HL-60/S4 treated with retinoic acid at 250 ng/mL for 4 days and 3 days (cell line): ENCODE data around the gene THBS3.
"Not testable (repeated sequence)": the region's sequence is repeated elsewhere in the genome, so short reads cannot be mapped to it uniquely, and the experiment has no call there.

ENCODE experiments used
- in situ Hi-C: fragments of 300-500 bp; cut with MboI; formaldehyde crosslinking; loops from 2 replicates; pipeline ENCODE4 v1.7.0; 2022; ENCODE audit warnings: low sequenced_read_pairs

THBS3 gene

DNA sequence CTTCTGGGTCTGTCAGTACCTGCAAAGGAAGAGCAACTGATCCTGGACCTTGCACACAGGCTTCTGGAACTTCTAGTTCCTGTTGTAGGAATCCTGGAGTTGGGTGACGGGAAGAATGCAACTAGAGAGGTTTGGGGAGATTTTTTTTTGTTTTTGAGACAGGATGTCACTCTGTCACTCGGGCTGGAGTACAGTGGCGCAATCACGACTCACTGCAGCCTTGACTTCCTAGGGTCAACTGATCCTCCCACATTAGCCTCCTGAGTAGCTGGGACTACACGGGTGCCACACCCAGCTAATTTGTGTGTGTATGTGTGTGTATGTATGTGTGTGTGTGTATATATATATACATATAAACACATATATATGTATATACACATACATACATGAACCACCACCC is 28.8 kb upstream of the THBS3 start:
- in situ Hi-C loops = no loop called here

- in situ Hi-C loops = not testable (repeated sequence)
These were observed 27.7 kb upstream of the THBS3 start for GRCh38 chr1:155235375-155235774.

DNA sequence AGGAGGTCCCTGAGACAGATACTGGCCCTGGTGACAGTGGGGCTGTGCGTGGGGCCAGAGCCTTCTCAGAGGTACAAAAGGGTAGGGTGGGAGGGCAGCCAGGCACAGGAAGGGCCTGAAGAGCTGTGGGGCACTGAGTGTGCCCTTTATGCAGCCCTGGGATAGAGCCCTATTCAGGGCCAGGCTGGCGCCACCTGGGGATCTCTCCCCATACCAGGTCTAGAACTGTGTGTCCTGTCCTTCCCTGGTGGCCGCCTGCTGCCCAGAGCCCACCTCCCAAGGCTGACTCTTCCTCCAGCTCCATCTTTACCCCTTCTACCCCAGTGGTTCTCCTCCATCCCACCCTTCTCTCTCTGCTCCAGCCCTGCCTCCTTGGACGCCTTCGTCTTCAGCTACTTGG is 25.8 kb upstream of the THBS3 start:
- in situ Hi-C loops = not testable (repeated sequence)

DNA sequence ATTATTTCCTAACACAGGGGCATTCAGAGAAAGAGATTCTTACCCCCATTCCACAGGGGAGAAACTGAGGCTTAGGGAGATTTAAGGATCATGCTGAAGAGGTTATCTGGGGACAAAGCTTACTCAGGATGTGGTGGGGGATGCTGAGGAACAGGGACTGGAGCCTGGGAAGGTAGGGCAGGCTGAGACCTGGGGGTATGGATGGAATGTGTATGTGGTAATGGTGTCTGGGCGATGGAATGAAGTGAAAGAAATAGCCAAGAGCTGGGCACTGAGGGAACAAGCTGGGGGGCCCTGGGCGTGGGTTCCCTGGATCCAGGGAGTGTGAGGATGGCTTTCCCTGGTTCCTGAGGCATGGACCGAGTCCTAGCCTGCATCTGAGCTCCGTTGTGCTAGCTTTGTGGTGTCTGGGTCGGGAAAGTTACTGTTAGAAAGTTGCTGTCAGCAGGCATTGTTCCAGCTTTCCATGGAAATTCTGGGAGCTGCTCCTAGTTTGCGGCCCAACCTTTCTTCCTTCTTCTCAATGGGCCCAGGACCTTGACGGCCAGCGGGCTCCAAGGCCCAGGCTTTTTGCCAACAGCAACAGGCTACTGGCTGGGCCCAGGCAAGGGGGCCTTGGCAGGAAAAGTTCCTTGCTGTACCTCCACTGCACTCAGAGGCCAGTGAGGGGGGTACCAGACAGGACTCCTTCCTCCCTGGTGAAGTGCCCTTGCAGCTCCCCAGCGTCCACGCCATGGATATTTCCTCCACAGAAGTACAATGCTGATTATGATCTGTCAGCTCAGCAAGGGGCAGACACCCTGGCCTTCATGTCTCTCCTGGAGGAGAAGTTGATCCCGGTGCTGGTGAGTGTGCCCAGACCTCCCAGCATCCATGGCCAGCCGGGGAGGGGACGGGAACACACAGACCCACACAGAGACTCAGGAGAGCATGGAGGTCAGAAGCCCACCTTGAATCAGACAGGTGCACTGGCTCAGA is 24.6 kb upstream of the THBS3 start:
- in situ Hi-C loops = not testable (repeated sequence)

GRCh38 chr1:155231302-155231701 is 23.6 kb upstream of the THBS3 start:
- in situ Hi-C loops = not testable (repeated sequence)

GRCh38 chr1:155228096-155228427 is 20.4 kb upstream of the THBS3 start:
- in situ Hi-C loops = no loop called here

DNA sequence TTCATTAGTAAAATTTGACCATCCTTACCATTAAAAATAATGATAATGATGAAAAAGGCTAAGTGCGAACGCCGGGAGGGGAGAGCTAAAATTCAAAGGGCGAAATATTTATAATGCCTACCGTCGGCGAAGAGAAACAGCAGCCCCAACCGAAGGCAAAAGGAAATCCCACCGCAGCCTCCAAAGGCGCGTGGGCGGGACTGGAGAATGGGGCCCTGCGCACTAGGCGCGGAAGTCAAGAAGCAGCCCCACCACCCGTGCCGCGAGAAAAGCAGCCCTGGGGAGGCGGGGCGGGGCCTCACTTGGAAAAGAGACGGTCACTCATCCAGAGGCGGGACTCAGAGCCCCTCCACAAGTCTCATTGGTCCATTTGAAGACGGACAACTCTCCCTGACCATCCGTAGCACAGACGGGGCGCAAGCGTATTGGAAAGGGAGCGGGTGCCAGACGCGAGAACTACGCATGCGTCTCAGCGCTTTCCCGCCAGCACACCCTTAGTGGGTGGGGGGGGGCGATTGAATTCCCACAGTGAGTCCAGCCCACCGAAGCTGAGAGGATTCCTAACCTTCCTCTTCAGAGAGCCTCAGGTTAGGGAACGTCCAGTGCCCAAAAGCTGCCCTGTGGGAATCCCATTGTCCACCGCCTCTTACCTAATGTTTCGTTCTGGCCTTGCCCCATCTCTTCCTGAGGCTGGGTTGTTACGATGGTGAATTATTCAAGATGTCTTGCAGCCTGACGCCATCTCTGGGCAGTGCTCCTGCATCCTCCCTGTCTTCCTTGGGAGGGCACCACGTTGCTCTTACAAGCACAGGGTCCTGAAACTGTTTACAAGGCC is 19.8 kb upstream of the THBS3 start:
- in situ Hi-C loops = no loop called here

- in situ Hi-C loops = no loop called here
These were observed 19.2 kb upstream of the THBS3 start for GRCh38 chr1:155226910-155227260.

DNA sequence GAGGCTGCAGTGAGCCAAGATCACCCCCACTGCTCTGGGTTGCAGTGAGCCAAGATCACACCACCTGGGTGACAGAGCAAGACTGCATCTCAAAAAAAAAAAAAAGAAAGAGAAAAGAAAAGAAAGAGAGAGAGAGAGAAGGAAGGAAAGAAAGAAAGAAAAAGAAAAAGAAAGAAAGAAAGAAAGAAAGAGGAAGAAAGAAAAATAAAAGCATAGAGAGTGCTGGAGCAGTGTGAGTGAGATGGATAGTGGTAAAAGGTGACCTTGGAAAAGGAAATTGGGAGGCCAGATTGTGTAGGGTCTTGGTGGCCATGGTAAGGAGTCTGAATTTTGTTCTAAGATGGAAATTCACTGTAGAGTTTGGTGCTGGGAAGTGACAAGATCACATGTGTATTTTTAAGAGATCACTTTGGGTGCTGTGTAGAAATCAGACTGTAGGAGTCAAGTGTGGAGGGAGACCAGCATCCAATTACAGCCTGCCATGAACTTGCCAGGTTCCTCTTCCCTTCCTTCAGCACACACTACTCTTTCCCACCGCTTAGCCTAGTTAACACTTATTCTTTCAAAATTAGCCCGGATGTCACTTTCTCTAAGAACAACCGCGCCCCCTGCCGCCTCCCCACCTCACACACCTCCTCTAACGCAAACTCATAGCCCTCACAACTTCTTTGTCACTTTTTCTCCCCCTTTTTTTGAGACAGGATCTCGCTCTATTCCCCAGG is 18.7 kb upstream of the THBS3 start:
- in situ Hi-C loops = no loop called here

GRCh38 chr1:155225404-155225759 is 17.7 kb upstream of the THBS3 start:
- in situ Hi-C loops = not testable (repeated sequence)

DNA sequence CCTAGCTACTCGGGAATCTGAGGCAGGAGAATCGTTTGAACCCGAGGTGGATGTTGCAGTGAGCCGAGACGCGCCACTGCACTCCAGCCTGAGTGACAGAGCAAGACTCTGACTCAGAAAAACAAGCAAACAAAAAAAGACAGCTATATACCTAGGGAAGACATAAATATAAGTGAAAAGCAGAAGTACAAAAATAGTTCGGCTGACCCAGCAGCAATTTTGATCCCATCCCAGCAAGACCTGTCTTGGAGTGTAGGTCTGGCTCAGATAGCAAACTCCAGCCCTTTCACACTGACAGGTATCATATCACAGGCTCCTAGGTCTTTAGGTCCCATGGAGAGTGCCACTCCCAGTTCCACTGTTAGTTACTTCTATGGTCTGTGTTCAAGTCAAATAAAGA is 15.3 kb upstream of the THBS3 start:
- in situ Hi-C loops = no loop called here

DNA sequence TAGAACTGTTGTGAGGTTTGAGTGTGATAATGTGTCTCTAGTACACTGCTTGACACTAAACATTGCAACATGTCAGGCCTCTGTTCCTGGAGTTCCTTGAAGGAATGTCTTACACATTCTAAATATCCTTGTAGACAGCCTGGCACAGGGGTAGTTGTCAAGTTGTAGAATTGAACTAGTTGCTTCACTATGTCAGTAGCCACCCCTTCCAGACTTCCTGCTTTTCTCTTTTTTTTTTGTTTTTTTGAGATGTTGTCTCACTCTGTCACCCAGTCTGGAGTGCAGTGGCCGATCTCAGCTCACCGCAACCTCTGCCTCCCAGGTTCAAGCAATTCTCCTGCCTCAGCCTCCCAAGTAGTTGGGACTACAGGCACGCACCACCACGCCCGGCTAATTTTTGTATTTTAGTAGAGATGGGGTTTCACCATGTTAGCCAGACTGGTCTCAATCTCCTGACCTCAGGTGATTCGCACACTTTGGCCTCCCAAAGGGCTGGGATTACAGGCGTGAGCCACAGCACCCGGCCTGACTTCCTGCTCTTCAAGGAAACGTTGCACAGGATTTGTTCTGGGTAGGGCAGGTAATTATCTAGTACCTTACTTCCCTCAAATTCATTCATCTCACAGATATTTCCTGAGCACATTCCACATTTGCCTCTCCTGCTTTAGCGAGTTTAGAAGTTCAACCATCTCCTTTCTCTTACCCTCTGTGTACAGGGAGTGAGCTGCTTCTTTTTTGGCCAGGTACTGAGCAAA is 12.7 kb upstream of the THBS3 start:
- in situ Hi-C loops = not testable (repeated sequence)

DNA sequence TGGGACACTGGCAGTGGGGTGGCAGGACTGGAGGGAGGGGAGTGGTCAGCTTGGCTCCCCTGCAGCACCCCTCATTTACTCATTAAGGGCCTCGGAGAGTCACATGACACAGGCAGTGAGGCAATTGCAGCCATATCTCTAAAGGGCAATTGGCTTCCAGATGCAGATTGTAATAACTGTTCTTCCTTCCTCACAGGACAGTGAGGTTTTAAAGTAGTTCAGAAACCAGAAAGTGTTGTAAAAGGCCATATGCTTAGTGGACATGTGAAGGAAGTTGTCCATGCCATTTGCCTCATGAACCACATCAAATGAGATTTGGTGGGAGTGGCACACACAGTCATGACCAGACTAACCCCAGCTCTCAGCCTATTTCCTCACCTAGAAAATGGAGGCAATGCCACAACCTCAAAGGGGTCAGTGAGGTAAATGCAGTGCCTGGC is 11.9 kb upstream of the THBS3 start:
- in situ Hi-C loops = no loop called here

DNA sequence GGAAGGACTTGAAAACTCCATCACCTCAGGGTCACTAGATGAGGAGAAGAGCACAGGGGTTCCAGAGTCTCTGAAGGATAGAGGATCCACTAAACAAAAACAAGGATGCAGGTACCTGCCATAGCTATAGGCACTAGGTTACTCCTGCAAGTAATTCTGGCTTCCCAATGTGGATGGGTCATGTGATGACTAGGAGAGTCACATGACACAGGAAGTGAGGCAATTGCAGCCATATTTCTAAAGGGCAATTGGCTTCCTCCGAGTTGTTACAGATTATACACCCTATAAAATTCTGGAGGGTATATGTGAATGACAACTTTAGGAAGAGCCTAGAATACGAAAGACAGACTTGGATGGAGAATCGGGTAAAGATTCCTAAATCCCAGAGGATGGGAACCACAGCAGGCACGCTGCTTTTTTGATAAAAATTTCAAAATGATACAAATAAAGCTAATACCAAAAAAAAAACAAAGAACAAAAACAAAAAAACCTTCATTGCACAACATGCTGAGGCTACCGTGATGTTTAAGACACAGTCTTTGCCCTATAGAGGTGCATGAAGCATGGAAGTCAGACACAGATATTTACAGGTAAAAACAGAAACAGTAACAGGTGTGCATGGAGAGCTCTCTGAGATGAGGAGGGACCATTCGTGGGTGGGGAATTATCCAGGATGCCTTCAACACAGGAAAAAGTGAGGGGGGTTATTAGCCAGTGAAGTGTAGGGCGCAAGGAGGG is 11.3 kb upstream of the THBS3 start:
- in situ Hi-C loops = no loop called here

- in situ Hi-C loops = not testable (repeated sequence)
These were observed 7.0 kb upstream of the THBS3 start for GRCh38 chr1:155214702-155215101.

DNA sequence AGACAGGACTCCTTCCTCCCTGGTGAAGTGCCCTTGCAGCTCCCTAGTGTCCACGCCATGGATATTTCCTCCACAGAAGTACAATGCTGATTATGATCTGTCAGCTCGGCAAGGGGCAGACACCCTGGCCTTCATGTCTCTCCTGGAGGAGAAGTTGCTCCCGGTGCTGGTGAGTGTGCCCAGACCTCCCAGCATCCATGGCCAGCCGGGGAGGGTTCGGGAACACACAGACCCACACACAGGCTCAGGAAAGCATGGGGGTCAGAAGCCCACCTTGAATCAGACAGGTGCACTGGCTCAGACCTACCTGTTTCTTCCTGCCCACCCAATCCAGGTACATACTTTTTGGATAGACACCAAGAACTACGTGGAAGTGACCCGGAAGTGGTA is 4.3 kb upstream of the THBS3 start:
- in situ Hi-C loops = not testable (repeated sequence)

DNA sequence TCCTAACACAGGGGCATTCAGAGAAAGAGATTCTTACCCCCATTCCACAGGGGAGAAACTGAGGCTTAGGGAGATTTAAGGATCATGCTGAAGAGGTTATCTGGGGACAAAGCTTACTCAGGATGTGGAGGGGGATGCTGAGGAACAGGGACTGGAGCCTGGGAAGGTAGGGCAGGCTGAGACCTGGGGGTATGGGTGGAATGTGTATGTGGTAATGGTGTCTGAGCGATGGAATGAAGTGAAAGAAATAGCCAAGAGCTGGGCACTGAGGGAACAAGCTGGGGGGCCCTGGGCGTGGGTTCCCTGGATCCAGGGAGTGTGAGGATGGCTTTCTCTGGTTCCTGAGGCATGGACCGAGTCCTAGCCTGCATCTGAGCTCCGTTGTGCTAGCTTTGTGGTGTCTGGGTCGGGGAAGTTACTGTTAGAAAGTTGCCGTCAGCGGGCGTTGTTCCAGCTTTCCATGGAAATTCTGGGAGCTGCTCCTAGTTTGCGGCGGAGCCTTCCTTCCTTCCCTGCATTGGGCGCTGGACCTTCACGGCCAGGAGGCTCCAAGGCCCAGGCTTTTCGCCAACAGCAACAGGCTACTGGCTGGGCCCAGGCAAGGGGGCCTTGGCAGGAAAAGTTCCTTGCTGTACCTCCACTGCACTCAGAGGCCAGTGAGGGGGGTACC is 3.8 kb upstream of the THBS3 start:
- in situ Hi-C loops = not testable (repeated sequence)

GRCh38 chr1:155210314-155211104 is 2.8 kb upstream of the THBS3 start:
- in situ Hi-C loops = no loop called here

GRCh38 chr1:155209312-155209721 is 1.6 kb upstream of the THBS3 start:
- in situ Hi-C loops = no loop called here
